HUES64 (cell line): ENCODE results near the gene PDGFA.
A peak's percentile ranks its signal among the peaks of the same experiment; 100 is the strongest.

ENCODE experiments used
- H3K27ac ChIP-seq: 2 replicates; pipeline ENCODE4 v1.7.0; 2013; ENCODE audit warnings: low read depth, low read length, inconsistent platforms
- H3K27me3 ChIP-seq: 2 replicates; pipeline ENCODE4 v1.6.1; 2013; ENCODE audit warnings: mild to moderate bottlenecking, low read length; ENCODE audit not compliant: insufficient read depth
- H3K36me3 ChIP-seq: 2 replicates; pipeline ENCODE4 v1.6.1; 2013; ENCODE audit warnings: mild to moderate bottlenecking, low read length; ENCODE audit not compliant: insufficient read depth
- H3K4me1 ChIP-seq: 2 replicates; pipeline ENCODE4 v1.6.1; 2013; ENCODE audit warnings: mild to moderate bottlenecking, low read length, moderate library complexity; ENCODE audit not compliant: insufficient read depth
- H3K4me3 ChIP-seq: 2 replicates; pipeline ENCODE4 v1.5.1; 2013; ENCODE audit warnings: mild to moderate bottlenecking, low read length, moderate library complexity
- H3K9ac ChIP-seq: 2 replicates; pipeline ENCODE4 v1.6.1; 2013; ENCODE audit warnings: mild to moderate bottlenecking, low read depth, low read length
- H3K9me3 ChIP-seq: 2 replicates; pipeline ENCODE4 v1.6.1; 2013; ENCODE audit warnings: low read depth, low read length; ENCODE audit not compliant: insufficient read depth
- WGBS: fragments of 150-250, 120-280 bp; methylation state at CpG from one replicate; pipeline ENCODE4 v1.1.7; 2013; ENCODE audit warnings: missing lambda C conversion rate; 5-methylcytosine and 5-hydroxymethylcytosine counted together

Gene PDGFA

DNA sequence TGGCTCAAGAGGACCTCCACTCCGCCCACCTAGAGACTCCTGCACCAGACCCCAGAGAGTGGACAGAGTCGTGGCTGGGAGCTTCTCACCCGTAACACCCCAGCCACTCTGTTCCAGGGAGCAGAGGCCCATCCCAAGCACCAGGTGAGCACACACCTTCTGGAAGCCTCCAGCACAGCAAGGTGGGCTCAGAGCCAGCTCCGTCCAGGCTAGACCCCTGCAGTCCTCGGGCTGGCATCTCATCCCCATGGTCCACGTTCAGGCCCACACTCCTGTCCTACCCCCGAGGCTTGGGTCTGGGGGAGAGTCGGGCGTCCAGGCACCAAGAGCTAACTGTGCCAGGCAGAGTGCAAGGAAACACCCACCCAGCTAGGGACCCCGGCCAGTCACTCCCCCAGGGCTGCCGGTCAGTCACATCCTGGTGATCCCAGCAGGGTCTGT is 13.2 kb downstream of the PDGFA start:
- Histone ChIP-seq H3K9ac (no peak overlapping the region), H3K4me3 (no peak overlapping the region), H3K9me3 (no peaks in the 10 kb centered on the region), H3K4me1 (no peaks in the 10 kb centered on the region), H3K36me3 (peaks cover 55% of the 10 kb centered on the region), H3K27me3 (no peaks in the 10 kb centered on the region), H3K27ac (no peak overlapping the region)
- WGBS, result 94% methylated on average over 11 of the region's 11 CpGs

DNA sequence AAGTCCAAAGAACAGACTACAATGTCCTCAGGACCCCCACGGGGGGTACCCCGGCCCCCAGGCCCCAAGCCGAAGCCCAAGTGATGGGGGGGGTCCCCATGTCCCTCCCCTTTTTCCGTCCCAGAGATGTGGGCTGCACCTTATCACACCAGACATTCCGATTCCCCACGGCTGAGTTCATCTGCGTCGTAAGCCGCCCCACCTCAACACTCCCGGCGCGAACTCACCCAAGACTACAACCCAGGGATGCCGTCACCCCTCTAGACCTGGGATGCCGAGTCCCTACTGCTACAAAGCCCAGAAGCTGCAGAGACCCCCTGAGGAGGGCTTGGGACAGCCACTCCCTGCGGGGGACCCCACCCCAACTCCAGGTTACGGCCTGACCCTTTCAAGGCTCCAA is 14.5 kb downstream of the PDGFA start:
- Histone ChIP-seq H3K36me3 (peaks cover 63% of the 10 kb centered on the region), H3K4me3 (no peak overlapping the region), H3K27ac (no peak overlapping the region), H3K27me3 (no peaks in the 10 kb centered on the region), H3K9me3 (no peaks in the 10 kb centered on the region), H3K9ac (no peak overlapping the region), H3K4me1 (no peaks in the 10 kb centered on the region)
- 88% methylated on average over 16 of the region's 16 CpGs for WGBS

DNA sequence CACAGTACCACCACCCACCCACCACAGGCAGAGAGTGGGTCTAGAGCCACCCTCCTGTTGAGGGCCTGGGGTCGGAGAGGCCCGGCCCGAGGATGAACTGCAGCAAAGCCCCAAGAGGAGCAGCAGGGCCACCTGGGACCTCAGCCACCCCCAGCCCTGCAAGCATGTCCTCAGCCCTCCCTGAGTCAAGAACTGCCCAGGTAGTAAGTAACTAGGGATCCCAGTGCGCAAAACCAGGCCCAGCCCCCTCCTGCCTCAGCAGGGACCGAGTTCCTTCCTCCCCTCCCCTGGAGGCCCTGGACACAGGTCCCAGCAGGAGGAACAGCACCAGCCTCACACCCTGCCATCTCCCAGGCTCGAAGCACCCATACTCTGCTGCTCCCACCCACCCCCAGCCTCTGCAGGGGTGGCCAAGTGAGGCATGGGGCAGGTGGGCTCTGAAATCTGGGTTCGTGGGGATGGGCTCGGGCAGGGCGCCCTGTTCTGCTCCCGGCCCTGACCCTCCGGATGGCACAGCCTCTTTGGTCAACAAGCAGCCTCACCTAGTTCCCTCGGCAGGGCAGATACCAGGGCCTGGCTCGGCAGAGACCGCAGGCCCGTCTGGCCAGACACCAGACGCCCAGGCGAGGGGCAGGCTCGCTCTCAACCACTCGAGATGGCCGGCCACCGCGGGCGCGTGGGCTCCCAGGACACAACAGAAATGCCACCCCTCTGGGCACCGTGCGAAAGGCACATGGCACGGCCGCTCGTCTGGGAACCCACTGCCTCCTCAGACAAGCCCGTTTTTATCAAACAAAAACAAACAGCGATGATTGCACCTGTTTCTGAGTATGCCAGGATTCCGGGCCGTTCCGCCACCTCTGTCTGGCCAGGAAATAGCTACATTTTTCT is 15.2 kb downstream of the PDGFA start:
- H3K9ac ChIP-seq, result no peak overlapping the region
- no peaks in the 10 kb centered on the region for H3K4me1 ChIP-seq
- no peaks in the 10 kb centered on the region for H3K27me3 ChIP-seq
- H3K4me3 ChIP-seq, result no peak overlapping the region
- no peaks in the 10 kb centered on the region for H3K9me3 ChIP-seq
- peaks cover 64% of the 10 kb centered on the region for H3K36me3 ChIP-seq
- 91% methylated on average over 34 of the region's 34 CpGs for WGBS
- H3K27ac ChIP-seq, result no peak overlapping the region

DNA sequence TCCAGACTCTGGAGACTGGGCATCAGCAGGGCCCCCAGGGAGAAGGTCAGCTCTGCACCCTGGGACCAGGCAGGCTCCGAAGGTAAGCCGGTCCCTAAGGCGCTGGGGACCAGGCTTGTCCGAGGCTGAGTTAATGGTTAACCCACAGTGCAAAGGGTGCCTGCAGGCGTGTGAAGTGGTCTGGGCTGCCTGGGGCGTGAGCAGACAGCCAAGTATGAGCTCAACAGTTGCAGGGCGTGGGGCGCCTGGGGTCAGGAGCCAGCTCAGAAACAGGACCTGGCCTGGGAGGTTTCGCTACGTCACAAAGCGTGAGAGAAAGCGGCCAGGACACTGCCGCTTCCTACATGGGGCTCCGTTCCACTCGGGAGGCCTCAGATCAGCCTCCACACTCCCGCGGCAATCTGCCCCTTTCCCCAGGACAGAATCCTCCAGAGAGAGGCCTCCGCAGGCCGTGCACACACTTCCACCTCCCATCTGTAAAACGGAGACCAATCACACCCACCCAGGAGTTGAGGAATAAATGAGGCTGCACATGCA is 16.0 kb downstream of the PDGFA start:
- Histone ChIP-seq H3K27me3 (no peaks in the 10 kb centered on the region), H3K27ac (0 out of 2 replicates have a peak overlapping the region, but pooled peaks have one; percentile 25), H3K4me3 (no peak overlapping the region), H3K9ac (no peak overlapping the region), H3K36me3 (peaks cover 64% of the 10 kb centered on the region), H3K9me3 (no peaks in the 10 kb centered on the region), H3K4me1 (no peaks in the 10 kb centered on the region)
- WGBS, result 88% methylated on average over 20 of the region's 20 CpGs

DNA sequence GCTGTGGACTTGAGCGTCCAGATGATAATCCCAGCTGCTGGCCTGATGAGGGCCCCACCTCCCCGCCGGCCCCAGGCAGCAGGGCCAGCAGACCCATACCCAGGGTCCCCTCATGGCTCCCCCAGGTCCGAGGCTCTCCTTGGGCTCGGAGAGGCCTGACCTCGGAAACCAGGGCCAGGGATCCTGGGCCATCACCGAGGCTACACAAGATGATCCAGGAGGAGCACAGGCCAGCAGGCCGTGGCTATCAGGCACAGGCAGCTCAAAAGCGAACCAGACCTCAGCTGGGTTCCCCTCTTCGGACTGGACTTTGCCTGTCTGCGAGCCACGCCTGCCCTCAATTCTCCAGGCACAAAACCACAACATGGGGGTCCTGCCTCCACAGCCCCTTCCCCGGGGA is 17.4 kb downstream of the PDGFA start:
- H3K4me3 ChIP-seq, result no peak overlapping the region
- H3K9me3 ChIP-seq, result no peaks in the 10 kb centered on the region
- H3K27ac ChIP-seq, result no peak overlapping the region
- peaks cover 65% of the 10 kb centered on the region for H3K36me3 ChIP-seq
- H3K27me3 ChIP-seq, result no peaks in the 10 kb centered on the region
- H3K9ac ChIP-seq, result no peak overlapping the region
- no peaks in the 10 kb centered on the region for H3K4me1 ChIP-seq
- WGBS, result 89% methylated on average over 13 of the region's 13 CpGs

DNA sequence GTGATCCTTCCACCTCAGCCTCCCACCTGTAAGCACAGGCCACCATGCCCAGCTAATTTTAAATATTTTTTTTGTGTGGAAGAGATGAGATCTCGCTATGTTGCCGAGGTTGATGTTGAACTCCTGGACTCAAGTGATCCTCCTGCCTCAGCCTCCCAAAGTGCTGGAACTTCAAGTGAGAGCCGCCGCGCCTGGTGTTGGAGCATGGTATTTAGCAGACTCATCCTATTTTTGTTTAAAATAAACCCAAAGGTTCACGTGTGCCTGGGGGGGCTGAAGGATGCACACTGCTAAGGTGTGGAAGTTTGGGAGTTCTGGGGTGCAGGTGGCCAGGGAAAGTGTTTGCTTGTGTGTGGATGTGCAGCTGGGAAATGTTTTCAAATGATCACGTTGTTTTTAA is 18.1 kb downstream of the PDGFA start:
- Histone ChIP-seq H3K27ac (no peak overlapping the region), H3K4me1 (no peaks in the 10 kb centered on the region), H3K9me3 (no peaks in the 10 kb centered on the region), H3K36me3 (peaks cover 64% of the 10 kb centered on the region), H3K4me3 (no peak overlapping the region), H3K27me3 (no peaks in the 10 kb centered on the region), H3K9ac (no peak overlapping the region)
- WGBS, result 96% methylated on average over 7 of the region's 7 CpGs

DNA sequence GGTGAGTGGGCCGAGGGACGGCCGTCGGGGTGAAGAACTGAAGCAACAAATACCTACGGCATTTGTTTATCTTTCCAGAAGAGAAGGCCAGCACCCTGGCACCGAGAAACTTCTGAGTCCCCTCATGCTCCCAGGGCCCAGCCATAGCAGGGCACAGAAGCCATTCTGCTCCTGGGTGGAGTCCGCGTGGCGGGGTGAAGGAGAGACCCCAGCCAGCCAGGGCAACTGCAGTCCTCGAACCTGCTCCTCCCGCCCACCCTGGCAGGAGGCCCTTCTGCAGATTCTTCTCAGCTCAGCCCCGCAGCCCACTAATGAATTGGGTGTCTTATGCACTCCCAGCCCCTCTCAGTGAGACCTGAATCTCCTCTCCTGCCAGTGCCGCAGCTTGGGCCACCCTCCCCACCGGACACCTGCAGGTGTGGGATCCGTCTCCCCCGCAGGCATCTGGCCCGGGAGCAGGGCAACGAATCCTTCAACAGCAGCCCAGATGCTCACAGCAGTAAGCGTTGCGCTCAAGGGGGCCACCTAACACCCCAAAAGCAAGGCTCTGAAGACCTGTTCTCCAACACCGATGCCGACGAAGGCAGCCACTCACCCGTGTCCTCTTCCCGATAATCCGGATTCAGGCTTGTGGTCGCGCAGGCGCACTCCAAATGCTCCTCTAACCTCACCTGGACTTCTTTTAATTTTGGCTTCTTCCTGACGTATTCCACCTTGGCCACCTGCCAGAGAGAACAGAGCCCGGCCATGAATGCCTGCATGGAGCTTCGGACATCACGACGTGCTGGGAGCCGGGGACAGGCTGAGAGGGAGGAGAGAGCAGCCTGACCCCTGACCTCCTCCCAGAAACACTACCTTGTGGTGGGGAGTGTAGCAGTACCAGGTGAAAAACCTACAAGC is 18.9 kb downstream of the PDGFA start:
- H3K27ac ChIP-seq, result no peak overlapping the region
- H3K9ac ChIP-seq, result no peak overlapping the region
- no peaks in the 10 kb centered on the region for H3K4me1 ChIP-seq
- H3K9me3 ChIP-seq, result no peaks in the 10 kb centered on the region
- 95% methylated on average over 35 of the region's 35 CpGs for WGBS
- peaks cover 63% of the 10 kb centered on the region for H3K36me3 ChIP-seq
- no peaks in the 10 kb centered on the region for H3K27me3 ChIP-seq
- H3K4me3 ChIP-seq, result no peak overlapping the region

DNA sequence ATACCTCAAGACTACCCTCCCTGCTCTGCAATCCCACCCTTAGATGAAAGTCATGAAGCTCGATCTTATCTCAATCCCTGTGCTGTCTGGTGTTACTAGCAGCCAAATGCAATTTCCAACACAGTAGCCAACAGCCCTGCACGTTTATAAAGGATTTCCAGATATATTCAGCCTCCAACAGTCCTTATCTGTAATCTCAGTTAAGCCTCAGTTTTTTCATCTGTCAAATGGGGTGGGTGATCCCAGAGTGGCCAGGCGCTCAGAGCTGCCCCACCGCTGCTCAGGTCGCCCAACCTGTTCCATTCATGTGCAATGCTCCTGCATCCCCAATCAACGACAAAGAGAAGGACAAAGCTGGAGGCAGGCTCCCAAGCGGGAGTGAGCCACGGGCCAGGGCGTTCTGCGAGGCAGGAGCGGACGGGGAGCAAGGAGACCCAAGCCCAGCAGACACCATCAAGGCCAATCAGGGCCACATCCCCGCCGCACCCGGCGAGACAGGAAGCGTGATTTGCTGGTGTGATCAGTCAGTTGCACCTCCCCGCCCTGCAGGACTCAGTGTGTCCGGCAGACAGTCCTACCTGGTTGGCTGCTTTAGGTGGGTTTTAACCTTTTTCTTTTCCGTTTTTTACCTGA is 19.7 kb downstream of the PDGFA start:
- peaks cover 58% of the 10 kb centered on the region for H3K36me3 ChIP-seq
- 95% methylated on average over 20 of the region's 20 CpGs for WGBS
- no peaks in the 10 kb centered on the region for H3K27me3 ChIP-seq
- H3K27ac ChIP-seq, result no peak overlapping the region
- H3K9ac ChIP-seq, result no peak overlapping the region
- no peak overlapping the region for H3K4me3 ChIP-seq
- no peaks in the 10 kb centered on the region for H3K4me1 ChIP-seq
- H3K9me3 ChIP-seq, result no peaks in the 10 kb centered on the region

DNA sequence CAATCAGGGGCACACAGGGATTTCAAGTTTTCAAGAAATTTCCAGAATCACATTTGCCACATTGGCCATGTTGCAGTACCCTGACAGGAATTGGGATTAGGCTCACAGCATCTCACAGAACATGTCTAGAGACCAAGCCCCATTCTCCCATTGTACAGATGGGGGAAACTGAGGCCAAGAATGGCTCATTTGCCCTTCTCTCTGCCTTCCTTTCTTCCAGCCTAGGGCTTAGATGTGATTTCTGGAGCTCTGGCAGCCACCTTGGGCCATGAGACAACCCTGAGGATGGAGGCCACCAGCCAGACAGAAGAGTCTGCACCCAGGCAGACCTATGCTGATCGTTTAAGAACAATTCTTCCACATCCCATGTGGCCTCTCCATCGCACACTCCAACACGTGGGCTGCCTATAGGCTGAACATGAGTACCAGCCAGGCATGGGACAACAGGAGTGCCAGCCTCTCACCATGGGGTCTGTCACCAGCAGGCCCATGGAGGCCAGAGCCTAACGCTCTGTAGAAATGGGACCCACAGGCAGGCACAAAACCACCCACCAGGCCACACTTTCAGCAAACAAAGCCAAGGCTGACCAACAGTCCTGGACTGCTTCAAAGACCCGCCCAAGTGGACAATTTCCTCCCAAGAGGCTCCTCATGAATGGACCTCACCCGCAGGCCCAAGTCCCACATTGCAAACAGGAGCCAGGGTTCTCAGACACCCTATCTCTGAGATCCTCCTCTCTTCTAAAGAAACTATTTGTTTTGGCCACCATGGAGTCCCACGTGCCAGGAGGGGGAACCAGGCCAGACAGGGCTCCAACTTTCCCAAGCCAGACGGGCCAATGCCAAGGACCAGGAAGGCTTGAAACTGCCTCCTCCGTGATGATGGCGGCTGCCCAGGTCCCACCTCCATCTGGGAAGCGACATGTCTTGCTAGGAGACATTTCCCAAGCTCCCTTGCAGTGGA is 20.7 kb downstream of the PDGFA start:
- Histone ChIP-seq H3K4me1 (no peaks in the 10 kb centered on the region), H3K27me3 (no peaks in the 10 kb centered on the region), H3K4me3 (no peak overlapping the region), H3K9me3 (no peaks in the 10 kb centered on the region), H3K36me3 (peaks cover 58% of the 10 kb centered on the region), H3K27ac (no peak overlapping the region), H3K9ac (no peak overlapping the region)
- 94% methylated on average over 11 of the region's 11 CpGs for WGBS
